Suprapubic skin (tissue), 4 donors: ENCODE data around the gene NOS1AP.

Experiments
- EP300 ChIP-seq: sonication (generic); formaldehyde crosslinking; IDR thresholded peaks from one replicate; pipeline ENCODE4 v1.6.1; 2017; ENCODE audit warnings: antibody characterized with exemption
- POLR2A ChIP-seq, 2 donors: fragments of 450-650 bp; IDR thresholded peaks; one replicate each; pipeline ENCODE4 v1.6.1; 2017; ENCODE audit warnings: antibody characterized with exemption in 2 of 2, mild to moderate bottlenecking in 2 of 2, moderate library complexity in 2 of 2
- POLR2AphosphoS5 ChIP-seq, 3 donors: sonication (generic); formaldehyde crosslinking; IDR thresholded peaks; one replicate each; pipeline ENCODE4 v1.6.1; 2017; ENCODE audit warnings: antibody characterized with exemption in 3 of 3
- TF ChIP-seq, protein P1 (sequence below), 2 donors: fragments of 200-600 bp in 1 of 2; fragments of 450-650 bp in 1 of 2; sonication (generic) in 1 of 2; IDR thresholded peaks; one replicate each; pipeline ENCODE4 v1.5.1; 2016 to 2019; ENCODE audit warnings: antibody characterized with exemption in 2 of 2, mild to moderate bottlenecking in 1 of 2, moderate library complexity in 1 of 2

DNA sequence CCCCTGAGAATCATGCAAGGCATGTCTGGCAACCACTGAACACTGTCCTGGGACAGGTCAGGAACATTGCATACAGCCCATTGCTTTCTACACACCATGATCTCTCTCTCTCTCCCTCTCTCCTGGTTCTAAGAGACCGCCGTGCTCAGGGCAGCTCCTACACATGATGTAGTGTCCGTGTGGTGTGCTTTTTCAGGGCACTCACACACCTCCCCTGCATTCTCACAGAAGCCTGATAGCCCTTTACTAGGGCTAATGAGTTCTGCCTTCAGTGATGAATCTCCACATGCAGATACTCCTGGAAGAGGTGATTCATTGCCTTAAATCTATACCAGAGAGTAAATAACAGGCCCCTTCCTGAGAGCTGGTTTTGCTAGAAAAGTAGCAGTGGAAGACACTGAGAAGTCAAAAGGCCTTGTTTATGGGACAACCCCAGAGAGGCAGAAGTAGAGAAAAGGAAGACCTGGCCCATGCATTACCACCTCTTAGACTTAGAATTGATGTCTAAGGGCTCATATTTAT, 38.7 kb upstream of the NOS1AP start:
- TF ChIP-seq, protein P1, sequence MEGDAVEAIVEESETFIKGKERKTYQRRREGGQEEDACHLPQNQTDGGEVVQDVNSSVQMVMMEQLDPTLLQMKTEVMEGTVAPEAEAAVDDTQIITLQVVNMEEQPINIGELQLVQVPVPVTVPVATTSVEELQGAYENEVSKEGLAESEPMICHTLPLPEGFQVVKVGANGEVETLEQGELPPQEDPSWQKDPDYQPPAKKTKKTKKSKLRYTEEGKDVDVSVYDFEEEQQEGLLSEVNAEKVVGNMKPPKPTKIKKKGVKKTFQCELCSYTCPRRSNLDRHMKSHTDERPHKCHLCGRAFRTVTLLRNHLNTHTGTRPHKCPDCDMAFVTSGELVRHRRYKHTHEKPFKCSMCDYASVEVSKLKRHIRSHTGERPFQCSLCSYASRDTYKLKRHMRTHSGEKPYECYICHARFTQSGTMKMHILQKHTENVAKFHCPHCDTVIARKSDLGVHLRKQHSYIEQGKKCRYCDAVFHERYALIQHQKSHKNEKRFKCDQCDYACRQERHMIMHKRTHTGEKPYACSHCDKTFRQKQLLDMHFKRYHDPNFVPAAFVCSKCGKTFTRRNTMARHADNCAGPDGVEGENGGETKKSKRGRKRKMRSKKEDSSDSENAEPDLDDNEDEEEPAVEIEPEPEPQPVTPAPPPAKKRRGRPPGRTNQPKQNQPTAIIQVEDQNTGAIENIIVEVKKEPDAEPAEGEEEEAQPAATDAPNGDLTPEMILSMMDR (IDR thresholded peaks at IDR 0.05), result no peak
- no peak for TF ChIP-seq POLR2A (IDR thresholded peaks at IDR 0.05)
- TF ChIP-seq EP300, result no peak
- no peak for TF ChIP-seq POLR2AphosphoS5 (IDR thresholded peaks at IDR 0.05)
